Measurements from ENCODE around the gene CDK5.

The CDK5 gene

GRCh38 chr7:151057506-151057988 lies at the start of gene CDK5:
Gene CDK5, minus strand, starts transcription at chr7:151057897. Its CDS starts 49 bp downstream, at chr7:151057848.
- DNase-seq: peak; percentile 76

- DNase-seq: no peak
Measured at GRCh38 chr7:151104411-151105235, 46.9 kb upstream of the CDK5 start.

- no peak for DNase-seq
Measured at GRCh38 chr7:151103973-151104372, 46.3 kb upstream of the CDK5 start.

- DNase-seq: no peak
Measured at GRCh38 chr7:151102991-151103390, 45.3 kb upstream of the CDK5 start.

GRCh38 chr7:151101621-151102396 lies 44.1 kb upstream of the CDK5 start:
- DNase-seq: no peak

- DNase-seq: no peak
Measured at GRCh38 chr7:151100921-151101320, 43.2 kb upstream of the CDK5 start.

- no peak for DNase-seq
Measured at GRCh38 chr7:151099486-151100211, 42.0 kb upstream of the CDK5 start.

- DNase-seq: no peak
Measured at GRCh38 chr7:151095828-151096475, 38.3 kb upstream of the CDK5 start.

GRCh38 chr7:151095123-151095797 lies 37.6 kb upstream of the CDK5 start:
- DNase-seq: no peak

- no peak for DNase-seq
Measured at GRCh38 chr7:151094675-151095074, 37.0 kb upstream of the CDK5 start.

GRCh38 chr7:151093748-151094147 lies 36.1 kb upstream of the CDK5 start:
- DNase-seq: no peak

GRCh38 chr7:151091988-151092387 lies 34.3 kb upstream of the CDK5 start:
- DNase-seq: no peak

- DNase-seq: peak; percentile 44
Measured at GRCh38 chr7:151091431-151091830, 33.7 kb upstream of the CDK5 start.

GRCh38 chr7:151091003-151091402 lies 33.3 kb upstream of the CDK5 start:
- DNase-seq: no peak

GRCh38 chr7:151089893-151090730 lies 32.4 kb upstream of the CDK5 start:
- peak; percentile 30 for DNase-seq

GRCh38 chr7:151088856-151089699 lies 31.4 kb upstream of the CDK5 start:
- DNase-seq: peak; percentile 44

GRCh38 chr7:151088019-151088855 lies 30.5 kb upstream of the CDK5 start:
- peak; percentile 20 for DNase-seq

GRCh38 chr7:151087245-151088018 lies 29.7 kb upstream of the CDK5 start:
- DNase-seq: peak; percentile 77

Data from NCI-H82 (cell line).